Activated CD4-positive, alpha-beta T cell treated with anti-CD3 and anti-CD28 coated beads, Interleukin-2, amount 10 ng/mL, durations not matched to agents 24 days and 14 days (primary cell): ENCODE results near the gene TEAD1. TPM values are rescaled to one million over a fixed set of nuclear protein-coding genes. Genes with fewer than 3 reads are reported as not detected.

Experiments
- DNase-seq: peaks from one replicate; pipeline ENCODE4 v3.0.0; 2022
- H3K27ac Mint-ChIP-seq: one replicate; pipeline ENCODE4 v1.8.0; 2022; ENCODE audit warnings: mild to moderate bottlenecking, mixed read lengths
- H3K27me3 Mint-ChIP-seq: one replicate; pipeline ENCODE4 v1.8.0; 2022; ENCODE audit warnings: mixed read lengths
- H3K36me3 Mint-ChIP-seq: one replicate; pipeline ENCODE4 v1.8.0; 2022; ENCODE audit warnings: low read depth, mild to moderate bottlenecking, mixed read lengths
- H3K4me1 Mint-ChIP-seq: one replicate; pipeline ENCODE4 v1.8.0; 2021; ENCODE audit warnings: mixed read lengths
- H3K4me3 Mint-ChIP-seq: one replicate; pipeline ENCODE4 v1.8.0; 2022; ENCODE audit warnings: mild to moderate bottlenecking, moderate library complexity, mixed read lengths
- H3K9me3 Mint-ChIP-seq: one replicate; pipeline ENCODE4 v1.8.0; 2021; ENCODE audit warnings: mixed read lengths
- intact Hi-C: fragments of 100-400 bp; cut with micrococcal nuclease; formaldehyde crosslinking; loops from one replicate; pipeline ENCODE4 v1.15.1; 2023
- total RNA-seq: library from RNA; stranded (reverse); gene quantifications from 2 replicates; pipeline ENCODE4 v1.2.3, GENCODE V29; 2022

Gene TEAD1
- total RNA-seq, 1 donor from 2014 or later, result 0.49 TPM

- Mint-ChIP-seq H3K27me3 (peaks cover 52% of the 10 kb centered on the region), H3K27ac (no peak overlapping the region), H3K4me1 (peaks cover 3% of the 10 kb centered on the region), H3K36me3 (no peaks in the 10 kb centered on the region), H3K4me3 (no peak overlapping the region), H3K9me3 (no peaks in the 10 kb centered on the region)
- no peak for DNase-seq
- intact Hi-C loops, result no loop called here
Observed at GRCh38 chr11:12800871-12801270, 126.7 kb downstream of the TEAD1 start.

GRCh38 chr11:12801976-12802375, 127.8 kb downstream of the TEAD1 start:
- H3K36me3 Mint-ChIP-seq, result no peaks in the 10 kb centered on the region
- no peaks in the 10 kb centered on the region for H3K9me3 Mint-ChIP-seq
- intact Hi-C loops, result no loop called here
- H3K27ac Mint-ChIP-seq, result no peak overlapping the region
- H3K4me3 Mint-ChIP-seq, result no peak overlapping the region
- peaks cover 52% of the 10 kb centered on the region for H3K27me3 Mint-ChIP-seq
- peaks cover 3% of the 10 kb centered on the region for H3K4me1 Mint-ChIP-seq
- no peak for DNase-seq

- Mint-ChIP-seq H3K4me3 (no peak overlapping the region), H3K9me3 (no peaks in the 10 kb centered on the region), H3K4me1 (peaks cover 8% of the 10 kb centered on the region), H3K27me3 (peaks cover 50% of the 10 kb centered on the region), H3K36me3 (no peaks in the 10 kb centered on the region), H3K27ac (no peak overlapping the region)
- no peak for DNase-seq
- intact Hi-C loops, result no loop called here
Observed at GRCh38 chr11:12802418-12803085, 128.3 kb downstream of the TEAD1 start.

- Mint-ChIP-seq H3K4me1 (peaks cover 14% of the 10 kb centered on the region), H3K27ac (no peak overlapping the region), H3K4me3 (no peak overlapping the region), H3K36me3 (no peaks in the 10 kb centered on the region), H3K27me3 (peaks cover 44% of the 10 kb centered on the region), H3K9me3 (no peaks in the 10 kb centered on the region)
- DNase-seq, result no peak
- intact Hi-C loops, result no loop called here
Observed at GRCh38 chr11:12803086-12803826, 129.0 kb downstream of the TEAD1 start.

- intact Hi-C loops, result no loop called here
- no peak for DNase-seq
- Mint-ChIP-seq H3K4me1 (peaks cover 30% of the 10 kb centered on the region), H3K9me3 (no peaks in the 10 kb centered on the region), H3K36me3 (no peaks in the 10 kb centered on the region), H3K27ac (no peak overlapping the region), H3K4me3 (no peak overlapping the region), H3K27me3 (peaks cover 18% of the 10 kb centered on the region)
Observed at GRCh38 chr11:12806113-12806512, 131.9 kb downstream of the TEAD1 start.

GRCh38 chr11:12807621-12808020, 133.4 kb downstream of the TEAD1 start:
- intact Hi-C loops, result no loop called here
- H3K27ac Mint-ChIP-seq, result peak overlapping the region; percentile 13
- no peak overlapping the region for H3K4me3 Mint-ChIP-seq
- peaks cover 9% of the 10 kb centered on the region for H3K27me3 Mint-ChIP-seq
- no peaks in the 10 kb centered on the region for H3K36me3 Mint-ChIP-seq
- H3K4me1 Mint-ChIP-seq, result peaks cover 40% of the 10 kb centered on the region
- no peaks in the 10 kb centered on the region for H3K9me3 Mint-ChIP-seq
- no peak for DNase-seq

GRCh38 chr11:12808519-12808918, 134.3 kb downstream of the TEAD1 start:
- no peak for DNase-seq
- H3K9me3 Mint-ChIP-seq, result no peaks in the 10 kb centered on the region
- H3K27me3 Mint-ChIP-seq, result peaks cover 9% of the 10 kb centered on the region
- peaks cover 47% of the 10 kb centered on the region for H3K4me1 Mint-ChIP-seq
- H3K36me3 Mint-ChIP-seq, result no peaks in the 10 kb centered on the region
- peak overlapping the region; percentile 30 for H3K27ac Mint-ChIP-seq
- intact Hi-C loops, result no loop called here
- peak overlapping the region; percentile 5 for H3K4me3 Mint-ChIP-seq

GRCh38 chr11:12809364-12809763, 135.1 kb downstream of the TEAD1 start:
- Mint-ChIP-seq H3K9me3 (no peaks in the 10 kb centered on the region), H3K36me3 (no peaks in the 10 kb centered on the region), H3K4me1 (peaks cover 50% of the 10 kb centered on the region), H3K27ac (no peak overlapping the region), H3K4me3 (no peak overlapping the region), H3K27me3 (peaks cover 6% of the 10 kb centered on the region)
- intact Hi-C loops, result no loop called here
- DNase-seq, result no peak

GRCh38 chr11:12809864-12810567, 135.8 kb downstream of the TEAD1 start:
- intact Hi-C loops, result no loop called here
- Mint-ChIP-seq H3K9me3 (no peaks in the 10 kb centered on the region), H3K27ac (no peak overlapping the region), H3K4me3 (no peak overlapping the region), H3K4me1 (peaks cover 57% of the 10 kb centered on the region), H3K36me3 (no peaks in the 10 kb centered on the region), H3K27me3 (peaks cover 4% of the 10 kb centered on the region)
- DNase-seq, result no peak

- Mint-ChIP-seq H3K9me3 (no peaks in the 10 kb centered on the region), H3K27ac (no peak overlapping the region), H3K36me3 (no peaks in the 10 kb centered on the region), H3K4me1 (peaks cover 62% of the 10 kb centered on the region), H3K27me3 (peaks cover 4% of the 10 kb centered on the region), H3K4me3 (no peak overlapping the region)
- intact Hi-C loops, result no loop called here
- no peak for DNase-seq
Observed at GRCh38 chr11:12810568-12810894, 136.3 kb downstream of the TEAD1 start.

- no peaks in the 10 kb centered on the region for H3K36me3 Mint-ChIP-seq
- peak overlapping the region; percentile 20 for H3K4me3 Mint-ChIP-seq
- H3K9me3 Mint-ChIP-seq, result no peaks in the 10 kb centered on the region
- peak; percentile 73 for DNase-seq
- peaks cover 67% of the 10 kb centered on the region for H3K4me1 Mint-ChIP-seq
- H3K27ac Mint-ChIP-seq, result peak overlapping the region; percentile 2
- peaks cover 9% of the 10 kb centered on the region for H3K27me3 Mint-ChIP-seq
- intact Hi-C loops, result no loop called here
Observed at GRCh38 chr11:12811861-12812260, 137.6 kb downstream of the TEAD1 start.

GRCh38 chr11:12812849-12813248, 138.6 kb downstream of the TEAD1 start:
- H3K27me3 Mint-ChIP-seq, result peaks cover 16% of the 10 kb centered on the region
- H3K27ac Mint-ChIP-seq, result no peak overlapping the region
- peaks cover 60% of the 10 kb centered on the region for H3K4me1 Mint-ChIP-seq
- no peaks in the 10 kb centered on the region for H3K36me3 Mint-ChIP-seq
- H3K4me3 Mint-ChIP-seq, result no peak overlapping the region
- intact Hi-C loops, result no loop called here
- DNase-seq, result no peak
- H3K9me3 Mint-ChIP-seq, result no peaks in the 10 kb centered on the region

- H3K4me1 Mint-ChIP-seq, result peaks cover 56% of the 10 kb centered on the region
- H3K9me3 Mint-ChIP-seq, result no peaks in the 10 kb centered on the region
- DNase-seq, result no peak
- peaks cover 20% of the 10 kb centered on the region for H3K27me3 Mint-ChIP-seq
- H3K36me3 Mint-ChIP-seq, result no peaks in the 10 kb centered on the region
- no peak overlapping the region for H3K4me3 Mint-ChIP-seq
- H3K27ac Mint-ChIP-seq, result no peak overlapping the region
- intact Hi-C loops, result no loop called here
Observed at GRCh38 chr11:12813371-12814225, 139.4 kb downstream of the TEAD1 start.

GRCh38 chr11:12815129-12815480, 140.9 kb downstream of the TEAD1 start:
- Mint-ChIP-seq H3K4me1 (peaks cover 45% of the 10 kb centered on the region), H3K27me3 (peaks cover 24% of the 10 kb centered on the region), H3K27ac (no peak overlapping the region), H3K36me3 (no peaks in the 10 kb centered on the region), H3K4me3 (peak overlapping the region; percentile 2), H3K9me3 (no peaks in the 10 kb centered on the region)
- DNase-seq, result no peak
- intact Hi-C loops, result no loop called here
